Gastroesophageal sphincter (tissue), 3 donors: ENCODE results near the gene THADA.

Source experiments
- CTCF ChIP-seq, 4 experiments: fragments of 200-600 bp in 2 of 4; fragments of 450-650 bp in 2 of 4; sonication (generic) in 1 of 4; IDR thresholded peaks; one replicate each; pipeline ENCODE4 v1.5.1; 2017 to 2019; ENCODE audit warnings: antibody characterized with exemption in 4 of 4, mild to moderate bottlenecking in 2 of 4, moderate library complexity in 2 of 4
- POLR2AphosphoS5 ChIP-seq: sonication (generic); formaldehyde crosslinking; IDR thresholded peaks from one replicate; pipeline ENCODE4 v1.6.1; 2017; ENCODE audit warnings: antibody characterized with exemption

GRCh38 chr2:43216629-43217028, 379.2 kb downstream of the THADA start:
- TF ChIP-seq CTCF (IDR thresholded peaks at IDR 0.05): no peak
- no peak for TF ChIP-seq POLR2AphosphoS5
